GM12891 (cell line): Measurements from ENCODE around the gene TMEM178B.

ENCODE experiments used
- PAX5 ChIP-seq: IDR thresholded peaks from 2 replicates; pipeline ENCODE4 v1.6.1; 2011; ENCODE audit warnings: low read length, moderate library complexity, mild to moderate bottlenecking; ENCODE audit not compliant: insufficient read depth, severe bottlenecking
- POLR2A ChIP-seq: IDR thresholded peaks from 2 replicates; pipeline ENCODE4 v1.6.1; 2011; ENCODE audit warnings: low read depth, low read length, control low read depth
- POLR2AphosphoS5 ChIP-seq: IDR thresholded peaks from 2 replicates; pipeline ENCODE4 v1.6.1; 2011; ENCODE audit warnings: low read depth, low read length, control low read depth
- TAF1 ChIP-seq: IDR thresholded peaks from 2 replicates; pipeline ENCODE4 v1.6.1; 2011; ENCODE audit warnings: low read depth, low read length, control low read depth

GRCh38 chr7:141497391-141497790 is 423.5 kb downstream of the TMEM178B start:
- TF ChIP-seq POLR2A (no peak), TAF1 (no peak), POLR2AphosphoS5 (no peak), PAX5 (no peak)
